Gastroesophageal sphincter (tissue), 3 donors: ENCODE data around the gene GNE.

Source experiments
- POLR2A ChIP-seq, 2 donors: fragments of 450-650 bp; IDR thresholded peaks; one replicate each; pipeline ENCODE4 v1.6.1; 2017; ENCODE audit warnings: antibody characterized with exemption in 2 of 2, mild to moderate bottlenecking in 2 of 2, moderate library complexity in 1 of 2
- TF ChIP-seq, protein P1 (sequence below), 4 experiments: fragments of 200-600 bp in 2 of 4; fragments of 450-650 bp in 2 of 4; sonication (generic) in 1 of 4; IDR thresholded peaks; one replicate each; pipeline ENCODE4 v1.5.1; 2017 to 2019; ENCODE audit warnings: antibody characterized with exemption in 4 of 4, mild to moderate bottlenecking in 2 of 4, moderate library complexity in 2 of 4

DNA sequence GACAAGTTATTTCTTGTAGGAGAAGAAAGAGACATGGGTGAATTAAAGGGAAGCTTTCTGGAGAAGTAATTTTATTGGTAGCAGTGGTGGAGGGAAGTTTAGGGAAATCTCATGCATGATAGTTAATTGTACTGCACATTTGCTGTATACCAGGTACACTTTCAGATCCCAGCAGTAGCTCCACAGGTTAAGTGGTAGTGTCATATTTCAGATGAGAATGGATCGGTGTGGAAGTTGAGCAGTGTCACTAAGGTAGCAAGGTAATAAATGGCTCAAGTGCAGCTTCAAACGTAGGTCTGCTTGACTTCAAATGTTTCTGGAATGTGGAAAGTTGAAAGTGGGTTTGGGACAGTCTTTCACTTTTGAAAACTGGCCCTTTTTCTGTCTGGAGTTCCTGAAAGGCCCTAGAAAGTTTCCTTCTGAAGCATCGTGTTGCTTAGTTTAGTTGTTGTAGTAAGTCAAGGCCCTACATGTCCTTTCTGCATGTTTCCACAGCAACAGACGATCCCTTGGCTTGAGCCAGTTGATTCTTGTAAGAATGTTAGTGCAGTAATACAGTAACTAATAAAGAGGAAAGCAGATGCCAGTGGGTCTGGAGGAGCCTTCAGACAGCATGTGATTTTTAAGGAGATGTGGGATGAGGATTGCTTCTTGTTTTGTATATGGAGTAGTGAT, 63.8 kb downstream of the GNE start:
- TF ChIP-seq, protein P1, sequence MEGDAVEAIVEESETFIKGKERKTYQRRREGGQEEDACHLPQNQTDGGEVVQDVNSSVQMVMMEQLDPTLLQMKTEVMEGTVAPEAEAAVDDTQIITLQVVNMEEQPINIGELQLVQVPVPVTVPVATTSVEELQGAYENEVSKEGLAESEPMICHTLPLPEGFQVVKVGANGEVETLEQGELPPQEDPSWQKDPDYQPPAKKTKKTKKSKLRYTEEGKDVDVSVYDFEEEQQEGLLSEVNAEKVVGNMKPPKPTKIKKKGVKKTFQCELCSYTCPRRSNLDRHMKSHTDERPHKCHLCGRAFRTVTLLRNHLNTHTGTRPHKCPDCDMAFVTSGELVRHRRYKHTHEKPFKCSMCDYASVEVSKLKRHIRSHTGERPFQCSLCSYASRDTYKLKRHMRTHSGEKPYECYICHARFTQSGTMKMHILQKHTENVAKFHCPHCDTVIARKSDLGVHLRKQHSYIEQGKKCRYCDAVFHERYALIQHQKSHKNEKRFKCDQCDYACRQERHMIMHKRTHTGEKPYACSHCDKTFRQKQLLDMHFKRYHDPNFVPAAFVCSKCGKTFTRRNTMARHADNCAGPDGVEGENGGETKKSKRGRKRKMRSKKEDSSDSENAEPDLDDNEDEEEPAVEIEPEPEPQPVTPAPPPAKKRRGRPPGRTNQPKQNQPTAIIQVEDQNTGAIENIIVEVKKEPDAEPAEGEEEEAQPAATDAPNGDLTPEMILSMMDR (IDR thresholded peaks at IDR 0.05): no peak
- TF ChIP-seq POLR2A (IDR thresholded peaks at IDR 0.05): no peak
